ES-I3 (cell line): ENCODE measurements around the gene BCLAF1.

ENCODE experiments used
- H3K36me3 ChIP-seq: 2 replicates; pipeline ENCODE4 v1.6.1; 2013; ENCODE audit warnings: mild to moderate bottlenecking, low read length, control low read depth, moderate library complexity; ENCODE audit not compliant: insufficient read depth
- H3K4me1 ChIP-seq: 2 replicates; pipeline ENCODE4 v1.6.1; 2013; ENCODE audit warnings: mild to moderate bottlenecking, control low read depth, low read length; ENCODE audit not compliant: insufficient read depth
- H3K9ac ChIP-seq: 2 replicates; pipeline ENCODE4 v1.6.1; 2013; ENCODE audit warnings: low read depth, mild to moderate bottlenecking, low read length, moderate library complexity
- H3K9me3 ChIP-seq: 2 replicates; pipeline ENCODE4 v1.6.1; 2013; ENCODE audit warnings: mild to moderate bottlenecking, low read length, moderate library complexity; ENCODE audit not compliant: control insufficient read depth, insufficient read depth

Gene BCLAF1

DNA sequence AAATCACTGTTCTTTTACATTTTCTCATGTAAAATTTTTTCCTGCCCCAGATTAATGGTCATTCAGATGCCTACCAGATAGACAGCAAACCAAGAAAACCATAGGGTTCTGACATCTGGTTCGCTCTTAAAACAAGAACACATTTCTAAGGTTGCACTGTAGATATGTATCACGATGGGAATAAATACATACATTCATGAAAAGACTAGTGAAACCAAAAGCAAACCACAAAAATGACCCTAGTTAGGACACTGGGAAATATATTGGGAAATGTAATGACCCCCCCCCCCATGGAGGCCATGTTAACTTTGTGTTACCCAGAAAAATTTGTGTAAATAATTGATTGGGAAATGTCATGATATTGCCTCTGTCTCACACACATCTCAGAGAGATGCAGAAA lies 77.0 kb downstream of the BCLAF1 start:
- Histone ChIP-seq H3K9me3 (no peaks in the 10 kb centered on the region), H3K9ac (no peak overlapping the region), H3K36me3 (no peaks in the 10 kb centered on the region), H3K4me1 (no peaks in the 10 kb centered on the region)

- Histone ChIP-seq H3K36me3 (no peaks in the 10 kb centered on the region), H3K4me1 (no peaks in the 10 kb centered on the region), H3K9ac (no peak overlapping the region), H3K9me3 (no peaks in the 10 kb centered on the region)
Measured at GRCh38 chr6:136210398-136211165, 79.1 kb downstream of the BCLAF1 start.

- H3K4me1 ChIP-seq, result no peaks in the 10 kb centered on the region
- H3K9me3 ChIP-seq, result no peaks in the 10 kb centered on the region
- no peaks in the 10 kb centered on the region for H3K36me3 ChIP-seq
- H3K9ac ChIP-seq, result no peak overlapping the region
Measured at GRCh38 chr6:136209496-136209895, 80.2 kb downstream of the BCLAF1 start.

DNA sequence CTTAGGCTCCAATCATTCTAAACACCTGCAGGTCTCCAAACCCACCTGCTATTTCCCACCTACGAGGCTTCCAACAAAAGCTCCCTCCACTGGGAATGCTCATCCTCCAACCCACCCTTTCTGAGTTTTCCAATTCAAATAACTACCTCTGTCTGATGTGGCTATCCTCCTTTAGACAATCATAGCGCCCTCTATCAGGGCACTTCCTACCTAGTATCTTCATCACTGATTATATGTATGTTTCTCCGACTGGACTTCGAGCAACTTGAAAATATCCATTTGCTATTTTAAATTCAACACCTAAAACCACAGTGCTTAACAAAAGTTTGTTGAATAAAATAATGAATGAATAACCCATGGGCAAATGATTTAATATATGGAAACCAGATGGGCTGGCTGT lies 80.9 kb downstream of the BCLAF1 start:
- Histone ChIP-seq H3K9me3 (no peaks in the 10 kb centered on the region), H3K36me3 (no peaks in the 10 kb centered on the region), H3K4me1 (no peaks in the 10 kb centered on the region), H3K9ac (no peak overlapping the region)
